Caco-2 (cell line): ENCODE measurements around the gene HTR4. TPM values are rescaled to one million over a fixed set of nuclear protein-coding genes. Genes with fewer than 3 reads are reported as not detected.

ENCODE experiments used
- BruUV-seq: library from RNA; stranded (reverse); fragments of 400-500 nt; replicated peaks from 2 replicates; lab custom pipeline; 2021; lab: Mats Ljungman, UMichigan
- CTCF ChIA-PET: fragments of 300-600 bp; sonication (Branson Sonifier 250); formaldehyde crosslinking; loops from one replicate; lab custom pipeline; 2022; ENCODE audit warnings: antibody characterized with exemption; lab: Charles Lee
- POLR2A ChIA-PET: fragments of 300-600 bp; sonication (Branson Sonifier 250); formaldehyde crosslinking; loops from one replicate; lab custom pipeline; 2022; ENCODE audit warnings: antibody characterized with exemption; lab: Charles Lee
- DNase-seq, 2 experiments: peaks; one replicate each; pipeline versions ENCODE4 v3.0.0 to v3.0.0-alpha.2; 2020 to 2022
- H3K27me3 ChIP-seq: replicated peaks from 2 replicates; pipeline ENCODE4 v1.6.0; 2011; ENCODE audit warnings: low read length; ENCODE audit not compliant: control insufficient read depth, insufficient read depth
- H3K36me3 ChIP-seq: 2 replicates; pipeline ENCODE4 v1.5.1; 2011; ENCODE audit warnings: low read length; ENCODE audit not compliant: control insufficient read depth, insufficient read depth
- H3K4me1 ChIP-seq: fragments of 250-450 bp; sonication (Bioruptor Pico); 2 replicates; pipeline ENCODE4 v1.5.1; 2020; ENCODE audit warnings: mild to moderate bottlenecking
- H3K4me3 ChIP-seq: 2 replicates; pipeline ENCODE4 v1.5.1; 2011; ENCODE audit warnings: low read depth, mild to moderate bottlenecking, control low read depth, low read length
- H3K9me3 ChIP-seq: fragments of 250-450 bp; sonication (Bioruptor Pico); 2 replicates; pipeline ENCODE4 v1.5.1; 2020; ENCODE audit warnings: mild to moderate bottlenecking, moderate library complexity
- H3K27ac Mint-ChIP-seq: one replicate; pipeline ENCODE4 v1.8.0; 2022; ENCODE audit warnings: mixed read lengths; ENCODE audit not compliant: unreplicated experiment
- H3K27me3 Mint-ChIP-seq: one replicate; pipeline ENCODE4 v1.8.0; 2022; ENCODE audit warnings: mixed read lengths; ENCODE audit not compliant: insufficient read depth, unreplicated experiment
- H3K36me3 Mint-ChIP-seq: one replicate; pipeline ENCODE4 v1.8.0; 2022; ENCODE audit warnings: mild to moderate bottlenecking, mixed read lengths; ENCODE audit not compliant: insufficient read depth, unreplicated experiment
- H3K4me1 Mint-ChIP-seq: one replicate; pipeline ENCODE4 v1.8.0; 2022; ENCODE audit warnings: low read depth, mixed read lengths; ENCODE audit not compliant: unreplicated experiment
- H3K4me3 Mint-ChIP-seq: one replicate; pipeline ENCODE4 v1.8.0; 2022; ENCODE audit warnings: mild to moderate bottlenecking, moderate library complexity, mixed read lengths; ENCODE audit not compliant: unreplicated experiment
- H3K9me3 Mint-ChIP-seq: one replicate; pipeline ENCODE4 v1.8.0; 2022; ENCODE audit warnings: mixed read lengths; ENCODE audit not compliant: unreplicated experiment
- intact Hi-C: fragments of 100-400 bp; cut with micrococcal nuclease; formaldehyde crosslinking; loops from one replicate; pipeline ENCODE4 v1.10.0; 2022; ENCODE audit not compliant: unreplicated experiment
- total RNA-seq: library from RNA; stranded (reverse); gene quantifications from 2 replicates; pipeline ENCODE4 v1.2.3, GENCODE V29; 2022
- TF ChIP-seq, protein P1 (sequence below), 2 experiments: fragments of 200-600 bp in 1 of 2; IDR thresholded peaks; 1 replicate in 1 of 2; 2 replicates in 1 of 2; pipeline versions ENCODE4 v1.5.1 to v1.8.0; 2011 to 2022; ENCODE audit warnings: antibody characterized with exemption in 1 of 2, control low read depth in 1 of 2, inconsistent platforms in 1 of 2, low read depth in 1 of 2, low read length in 1 of 2, mild to moderate bottlenecking in 1 of 2, moderate library complexity in 1 of 2; ENCODE audit not compliant: insufficient read depth in 1 of 2, severe bottlenecking in 1 of 2, unreplicated experiment in 1 of 2

The HTR4 gene
- total RNA-seq, 1 experiment from 2014 or later = not detected

- Mint-ChIP-seq H3K9me3 (no peaks in the 10 kb centered on the region), H3K27me3 (no peaks in the 10 kb centered on the region), H3K27ac (no peak overlapping the region), H3K36me3 (peaks cover 63% of the 10 kb centered on the region), H3K4me1 (no peaks in the 10 kb centered on the region), H3K4me3 (no peak overlapping the region)
- intact Hi-C loops = no loop called here
- no TSS peak for BruUV-seq
- no peak for DNase-seq
- Histone ChIP-seq H3K36me3 (no peaks in the 10 kb centered on the region; the same call in 1 of the 2 replicates), H3K27me3 (no peaks in the 10 kb centered on the region), H3K9me3 (no peaks in the 10 kb centered on the region), H3K4me3 (no peak overlapping the region), H3K4me1 (no peaks in the 10 kb centered on the region)
- CTCF ChIA-PET = no interaction called here
- POLR2A ChIA-PET = no interaction called here
- TF ChIP-seq, protein P1, sequence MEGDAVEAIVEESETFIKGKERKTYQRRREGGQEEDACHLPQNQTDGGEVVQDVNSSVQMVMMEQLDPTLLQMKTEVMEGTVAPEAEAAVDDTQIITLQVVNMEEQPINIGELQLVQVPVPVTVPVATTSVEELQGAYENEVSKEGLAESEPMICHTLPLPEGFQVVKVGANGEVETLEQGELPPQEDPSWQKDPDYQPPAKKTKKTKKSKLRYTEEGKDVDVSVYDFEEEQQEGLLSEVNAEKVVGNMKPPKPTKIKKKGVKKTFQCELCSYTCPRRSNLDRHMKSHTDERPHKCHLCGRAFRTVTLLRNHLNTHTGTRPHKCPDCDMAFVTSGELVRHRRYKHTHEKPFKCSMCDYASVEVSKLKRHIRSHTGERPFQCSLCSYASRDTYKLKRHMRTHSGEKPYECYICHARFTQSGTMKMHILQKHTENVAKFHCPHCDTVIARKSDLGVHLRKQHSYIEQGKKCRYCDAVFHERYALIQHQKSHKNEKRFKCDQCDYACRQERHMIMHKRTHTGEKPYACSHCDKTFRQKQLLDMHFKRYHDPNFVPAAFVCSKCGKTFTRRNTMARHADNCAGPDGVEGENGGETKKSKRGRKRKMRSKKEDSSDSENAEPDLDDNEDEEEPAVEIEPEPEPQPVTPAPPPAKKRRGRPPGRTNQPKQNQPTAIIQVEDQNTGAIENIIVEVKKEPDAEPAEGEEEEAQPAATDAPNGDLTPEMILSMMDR (IDR thresholded peaks at IDR 0.05; ENCODE audit: insufficient read depth in 1 of 2, low read depth in 1 of 2, low read length in 1 of 2, severe bottlenecking in 1 of 2, unreplicated experiment in 1 of 2) = no peak
Observed at GRCh38 chr5:148436029-148436428, 218.3 kb downstream of the HTR4 start.

DNA sequence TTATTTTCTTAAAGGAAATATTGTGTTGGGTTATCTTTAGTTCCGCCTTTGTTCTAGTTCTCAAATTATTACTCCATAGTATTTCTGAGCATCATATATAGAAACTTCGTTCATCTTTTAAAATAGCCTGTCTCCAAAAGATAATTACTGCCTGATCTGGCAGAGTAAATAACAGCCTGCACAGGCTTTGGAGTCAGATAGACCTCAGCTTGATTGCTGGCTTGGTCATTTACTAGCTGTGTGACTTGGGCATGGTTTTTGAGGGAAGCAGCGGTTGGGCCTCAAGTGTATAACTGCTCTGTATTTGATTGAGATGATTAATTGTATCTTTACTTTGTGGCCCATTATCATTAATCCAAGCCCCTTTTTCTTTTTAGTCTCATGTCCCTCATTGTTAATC is 220.5 kb downstream of the HTR4 start:
- no peak overlapping the region for H3K4me3 ChIP-seq
- H3K9me3 Mint-ChIP-seq = no peaks in the 10 kb centered on the region
- intact Hi-C loops = no loop called here
- no peaks in the 10 kb centered on the region for H3K27me3 Mint-ChIP-seq
- H3K4me1 Mint-ChIP-seq = no peaks in the 10 kb centered on the region
- CTCF ChIA-PET = no interaction called here
- H3K36me3 ChIP-seq = no peaks in the 10 kb centered on the region; the same call in 1 of the 2 replicates
- H3K27ac Mint-ChIP-seq = no peak overlapping the region
- no peaks in the 10 kb centered on the region for H3K27me3 ChIP-seq
- no peaks in the 10 kb centered on the region for H3K9me3 ChIP-seq
- DNase-seq = no peak
- TF ChIP-seq, protein P1 (IDR thresholded peaks at IDR 0.05; ENCODE audit: insufficient read depth in 1 of 2, low read depth in 1 of 2, low read length in 1 of 2, severe bottlenecking in 1 of 2, unreplicated experiment in 1 of 2) = no peak
- H3K4me3 Mint-ChIP-seq = no peak overlapping the region
- POLR2A ChIA-PET = no interaction called here
- H3K4me1 ChIP-seq = no peaks in the 10 kb centered on the region
- H3K36me3 Mint-ChIP-seq = peaks cover 53% of the 10 kb centered on the region
- no TSS peak for BruUV-seq

Other genes starting within 250 kb of the HTR4 start
- gene ADRB2, start 172.1 kb upstream of the HTR4 start, total RNA-seq = not detected in 2 replicates